ENCODE results near the gene IL1R2.

The IL1R2 gene

GRCh38 chr2:102050854-102051391 lies 59.2 kb downstream of the IL1R2 start:
- TF ChIP-seq CTCF (IDR thresholded peaks at IDR 0.05; ENCODE audit: control insufficient read depth, extremely low read depth, insufficient read depth), result no peak

GRCh38 chr2:102051692-102052277 lies 60.0 kb downstream of the IL1R2 start:
- TF ChIP-seq CTCF (IDR thresholded peaks at IDR 0.05; ENCODE audit: control insufficient read depth, extremely low read depth, insufficient read depth), result no peak
- H3K4me3 ChIP-seq (ENCODE audit: low read depth, low read length), result no peak overlapping the region
- DNase-seq (ENCODE audit: low read depth), result no peak

More at GRCh38 chr2:102050854-102051391, 59.2 kb downstream of the IL1R2 start:
- H3K4me3 ChIP-seq (ENCODE audit: low read depth, low read length), result no peak overlapping the region
- no peak for DNase-seq (ENCODE audit: low read depth)

- no peak for TF ChIP-seq CTCF (IDR thresholded peaks at IDR 0.05; ENCODE audit: control insufficient read depth, extremely low read depth, insufficient read depth)
- no peak for DNase-seq (ENCODE audit: low read depth)
- no peak overlapping the region for H3K4me3 ChIP-seq (ENCODE audit: low read depth, low read length)
Observed at GRCh38 chr2:102052365-102052764, 60.6 kb downstream of the IL1R2 start.

- DNase-seq (ENCODE audit: low read depth), result no peak
- no peak overlapping the region for H3K4me3 ChIP-seq (ENCODE audit: low read depth, low read length)
- no peak for TF ChIP-seq CTCF (IDR thresholded peaks at IDR 0.05; ENCODE audit: control insufficient read depth, extremely low read depth, insufficient read depth)
Observed at GRCh38 chr2:102053096-102053495, 61.3 kb downstream of the IL1R2 start.

- DNase-seq (ENCODE audit: low read depth), result no peak
- H3K4me3 ChIP-seq (ENCODE audit: low read depth, low read length), result no peak overlapping the region
- TF ChIP-seq CTCF (IDR thresholded peaks at IDR 0.05; ENCODE audit: control insufficient read depth, extremely low read depth, insufficient read depth), result no peak
Observed at GRCh38 chr2:102055346-102055990, 63.7 kb downstream of the IL1R2 start.

- TF ChIP-seq CTCF (IDR thresholded peaks at IDR 0.05; ENCODE audit: control insufficient read depth, extremely low read depth, insufficient read depth), result no peak
- no peak overlapping the region for H3K4me3 ChIP-seq (ENCODE audit: low read depth, low read length)
- DNase-seq (ENCODE audit: low read depth), result no peak
Observed at GRCh38 chr2:102056079-102056581, 64.4 kb downstream of the IL1R2 start.
